ENCODE measurements around the gene CCS.

The CCS gene

DNA sequence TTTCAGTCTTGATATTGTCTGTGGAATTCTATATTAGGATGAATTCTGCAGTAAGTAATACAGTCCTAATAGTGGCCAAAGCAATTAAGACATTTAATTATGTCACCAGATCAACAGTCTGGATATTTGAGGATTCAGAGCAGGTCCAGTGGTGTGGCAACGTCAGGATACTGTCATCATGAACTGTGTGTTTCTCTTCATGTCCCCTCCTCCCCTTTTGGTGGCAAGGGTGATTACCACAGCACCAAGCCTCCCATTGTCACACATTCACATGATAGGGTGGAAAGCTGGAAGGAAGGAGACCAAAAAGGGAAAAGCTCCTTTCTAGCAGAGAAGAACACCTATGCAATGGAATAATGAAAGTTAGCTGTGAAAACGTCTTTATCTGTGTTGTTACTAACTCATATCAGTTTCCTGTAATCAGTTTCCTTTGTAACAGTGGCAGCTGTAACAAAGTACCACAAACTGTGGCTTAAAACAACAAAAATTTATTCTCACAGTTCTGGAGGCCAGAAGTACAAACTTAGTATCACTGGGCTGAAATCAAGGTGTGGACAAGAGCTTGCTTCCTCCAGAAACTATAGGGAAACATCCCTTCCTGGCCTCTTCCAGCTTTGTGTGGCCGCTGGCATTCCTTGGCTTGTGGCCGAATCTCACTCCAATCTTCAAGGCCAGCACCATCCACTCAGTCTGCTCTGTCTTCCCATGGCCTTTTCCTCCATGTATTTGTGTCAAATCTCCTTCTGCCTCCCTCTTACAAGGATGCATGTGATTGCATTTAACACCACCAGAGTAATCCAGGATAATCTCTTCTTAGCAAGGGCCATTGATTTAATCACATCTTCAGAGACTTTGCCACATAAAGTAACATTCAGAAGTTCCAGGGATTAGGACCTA, 17.0 kb downstream of the CCS start:
- H3K9me2 ChIP-seq (replicated peaks; ENCODE audit: control insufficient read depth, low read length), result no peaks in the 10 kb centered on the region
- peaks cover 23% of the 10 kb centered on the region for H3K79me2 ChIP-seq (ENCODE audit: control insufficient read depth, low read length)
- peak overlapping the region; percentile 76 for H3K27ac ChIP-seq (ENCODE audit: low read depth, low read length)
- H3K4me3 ChIP-seq (ENCODE audit: low read length), result peak overlapping the region; percentile 51
- H3K36me3 ChIP-seq (ENCODE audit: control insufficient read depth, low read length), result no peaks in the 10 kb centered on the region; the same call in 1 of the 2 replicates
- peaks cover 24% of the 10 kb centered on the region for H3F3A ChIP-seq (ENCODE audit: control insufficient read depth, insufficient read depth)
- no peaks in the 10 kb centered on the region for H4K20me1 ChIP-seq (ENCODE audit: control insufficient read depth, insufficient read depth, low read depth, low read length)
- H3K9me3 ChIP-seq (ENCODE audit: control insufficient read depth, insufficient read depth, low read length), result no peaks in the 10 kb centered on the region
- H3K4me2 ChIP-seq (ENCODE audit: low read length), result peak overlapping the region; percentile 57
- no peaks in the 10 kb centered on the region for H3K27me3 ChIP-seq (ENCODE audit: control insufficient read depth, low read length)
- H3K4me1 ChIP-seq (ENCODE audit: control insufficient read depth, low read length), result peaks cover 70% of the 10 kb centered on the region
- TF ChIP-seq EZH2phosphoT487 (IDR thresholded peaks at IDR 0.05; ENCODE audit: borderline replicate concordance, low read length), result no peak
- TF ChIP-seq, protein P1, sequence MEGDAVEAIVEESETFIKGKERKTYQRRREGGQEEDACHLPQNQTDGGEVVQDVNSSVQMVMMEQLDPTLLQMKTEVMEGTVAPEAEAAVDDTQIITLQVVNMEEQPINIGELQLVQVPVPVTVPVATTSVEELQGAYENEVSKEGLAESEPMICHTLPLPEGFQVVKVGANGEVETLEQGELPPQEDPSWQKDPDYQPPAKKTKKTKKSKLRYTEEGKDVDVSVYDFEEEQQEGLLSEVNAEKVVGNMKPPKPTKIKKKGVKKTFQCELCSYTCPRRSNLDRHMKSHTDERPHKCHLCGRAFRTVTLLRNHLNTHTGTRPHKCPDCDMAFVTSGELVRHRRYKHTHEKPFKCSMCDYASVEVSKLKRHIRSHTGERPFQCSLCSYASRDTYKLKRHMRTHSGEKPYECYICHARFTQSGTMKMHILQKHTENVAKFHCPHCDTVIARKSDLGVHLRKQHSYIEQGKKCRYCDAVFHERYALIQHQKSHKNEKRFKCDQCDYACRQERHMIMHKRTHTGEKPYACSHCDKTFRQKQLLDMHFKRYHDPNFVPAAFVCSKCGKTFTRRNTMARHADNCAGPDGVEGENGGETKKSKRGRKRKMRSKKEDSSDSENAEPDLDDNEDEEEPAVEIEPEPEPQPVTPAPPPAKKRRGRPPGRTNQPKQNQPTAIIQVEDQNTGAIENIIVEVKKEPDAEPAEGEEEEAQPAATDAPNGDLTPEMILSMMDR (IDR thresholded peaks at IDR 0.05; ENCODE audit: low read depth, low read length, poor library complexity, severe bottlenecking), result no peak

GRCh38 chr11:66612458-66612857, 19.5 kb downstream of the CCS start:
- no peaks in the 10 kb centered on the region for H3K9me2 ChIP-seq (replicated peaks; ENCODE audit: control insufficient read depth, low read length)
- peaks cover 4% of the 10 kb centered on the region; the same call in 1 of the 2 replicates for H4K20me1 ChIP-seq (ENCODE audit: control insufficient read depth, insufficient read depth, low read depth, low read length)
- H3K79me2 ChIP-seq (ENCODE audit: control insufficient read depth, low read length), result peaks cover 47% of the 10 kb centered on the region
- H3K27ac ChIP-seq (ENCODE audit: low read depth, low read length), result no peak overlapping the region
- H3F3A ChIP-seq (ENCODE audit: control insufficient read depth, insufficient read depth), result peaks cover 24% of the 10 kb centered on the region
- H3K36me3 ChIP-seq (ENCODE audit: control insufficient read depth, low read length), result peaks cover 14% of the 10 kb centered on the region
- peak overlapping the region; percentile 57; the same call in 1 of the 2 replicates for H3K4me2 ChIP-seq (ENCODE audit: low read length)
- H3K4me1 ChIP-seq (ENCODE audit: control insufficient read depth, low read length), result peaks cover 70% of the 10 kb centered on the region
- no peak for TF ChIP-seq EZH2phosphoT487 (IDR thresholded peaks at IDR 0.05; ENCODE audit: borderline replicate concordance, low read length)
- TF ChIP-seq, protein P1 (IDR thresholded peaks at IDR 0.05; ENCODE audit: low read depth, low read length, poor library complexity, severe bottlenecking), result no peak
- no peaks in the 10 kb centered on the region for H3K9me3 ChIP-seq (ENCODE audit: control insufficient read depth, insufficient read depth, low read length)
- H3K27me3 ChIP-seq (ENCODE audit: control insufficient read depth, low read length), result no peaks in the 10 kb centered on the region
- H3K4me3 ChIP-seq (ENCODE audit: low read length), result no peak overlapping the region

GRCh38 chr11:66614073-66614472, 21.1 kb downstream of the CCS start:
- no peak overlapping the region for H3K4me3 ChIP-seq (ENCODE audit: low read length)
- no peak overlapping the region for H3K27ac ChIP-seq (ENCODE audit: low read depth, low read length)
- peaks cover 21% of the 10 kb centered on the region for H3F3A ChIP-seq (ENCODE audit: control insufficient read depth, insufficient read depth)
- H3K4me1 ChIP-seq (ENCODE audit: control insufficient read depth, low read length), result peaks cover 67% of the 10 kb centered on the region
- no peak overlapping the region for H3K4me2 ChIP-seq (ENCODE audit: low read length)
- H3K27me3 ChIP-seq (ENCODE audit: control insufficient read depth, low read length), result no peaks in the 10 kb centered on the region
- H3K9me3 ChIP-seq (ENCODE audit: control insufficient read depth, insufficient read depth, low read length), result no peaks in the 10 kb centered on the region
- TF ChIP-seq, protein P1 (IDR thresholded peaks at IDR 0.05; ENCODE audit: low read depth, low read length, poor library complexity, severe bottlenecking), result no peak
- TF ChIP-seq EZH2phosphoT487 (IDR thresholded peaks at IDR 0.05; ENCODE audit: borderline replicate concordance, low read length), result no peak
- H3K9me2 ChIP-seq (replicated peaks; ENCODE audit: control insufficient read depth, low read length), result no peaks in the 10 kb centered on the region
- peaks cover 19% of the 10 kb centered on the region for H4K20me1 ChIP-seq (ENCODE audit: control insufficient read depth, insufficient read depth, low read depth, low read length)
- peaks cover 64% of the 10 kb centered on the region for H3K79me2 ChIP-seq (ENCODE audit: control insufficient read depth, low read length)
- peaks cover 30% of the 10 kb centered on the region for H3K36me3 ChIP-seq (ENCODE audit: control insufficient read depth, low read length)
